ENCODE results near the gene KDM7A. TPM values are rescaled to one million over a fixed set of nuclear protein-coding genes. Genes with fewer than 3 reads are reported as not detected.

KDM7A gene
- total RNA-seq, 1 donor from 2014 or later = 65.1 TPM

DNA sequence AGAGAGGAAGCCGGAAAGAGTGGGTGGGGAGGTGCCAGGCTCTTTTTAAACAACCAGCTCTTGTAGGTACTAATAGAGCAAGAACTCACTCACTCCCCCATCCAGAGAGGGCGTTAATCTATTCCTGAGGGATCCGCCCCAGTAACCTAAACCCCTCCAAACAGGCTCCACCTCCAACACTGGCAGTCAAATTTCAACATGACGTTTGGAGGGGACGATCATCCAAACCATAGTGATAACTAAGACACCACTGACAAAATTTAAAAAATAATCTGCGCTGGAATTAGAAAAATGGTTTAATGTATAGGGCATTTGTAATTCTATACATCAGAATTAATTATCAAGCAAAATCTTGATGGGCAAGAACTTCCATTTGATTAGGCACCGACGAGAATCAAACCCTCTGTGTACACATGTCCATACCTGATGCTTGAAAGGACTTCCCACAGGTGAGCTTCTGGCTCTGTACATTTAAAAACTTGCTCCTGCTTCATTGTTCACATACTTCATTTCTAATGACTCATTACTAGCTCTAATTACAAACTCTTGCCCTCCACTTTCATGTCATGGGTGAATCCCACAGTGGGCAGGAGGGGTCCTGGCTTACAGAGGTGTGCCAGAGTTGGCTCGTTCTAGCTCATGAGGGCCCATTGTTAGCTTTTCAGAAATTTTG, 20.6 kb upstream of the KDM7A start:
- no peak for TF ChIP-seq CTCF (IDR thresholded peaks at IDR 0.05)

GRCh38 chr7:140196361-140197217, 19.8 kb upstream of the KDM7A start:
- peaks cover 0 to 9% of the 10 kb centered on the region in 2 donors for H3K4me1 ChIP-seq

More for the DNA sequence above, 20.6 kb upstream of the KDM7A start:
- intact Hi-C loops (cut with DNase I) = loop anchor here (5.0 kb wide), 1 partner anchor 120 kb away; no protein-coding TSS in a partner anchor
- no peak overlapping the region for H3K27ac ChIP-seq
- H3K4me3 ChIP-seq = no peak overlapping the region
- H3K4me1 ChIP-seq = peaks cover 0 to 9% of the 10 kb centered on the region in 2 donors
- DNase-seq (ENCODE audit: low spot score in 2 of 2) = no peak
- no peaks in the 10 kb centered on the region for H3K36me3 ChIP-seq
- H3K9me3 ChIP-seq = no peaks in the 10 kb centered on the region
- H3K27me3 ChIP-seq = no peaks in the 10 kb centered on the region

GRCh38 chr7:140195859-140196258, 19.1 kb upstream of the KDM7A start:
- H3K4me1 ChIP-seq = peaks cover 0 to 9% of the 10 kb centered on the region in 2 donors
- no peaks in the 10 kb centered on the region for H3K9me3 ChIP-seq
- TF ChIP-seq CTCF (IDR thresholded peaks at IDR 0.05) = no peak
- intact Hi-C loops (cut with DNase I) = loop anchor here (5.0 kb wide), 1 partner anchor 121 kb away; no protein-coding TSS in a partner anchor
- H3K36me3 ChIP-seq = no peaks in the 10 kb centered on the region
- H3K27me3 ChIP-seq = no peaks in the 10 kb centered on the region
- no peak overlapping the region for H3K4me3 ChIP-seq
- DNase-seq (ENCODE audit: low spot score in 2 of 2) = no peak
- no peak overlapping the region for H3K27ac ChIP-seq

More at GRCh38 chr7:140196361-140197217, 19.8 kb upstream of the KDM7A start:
- no peak overlapping the region for H3K4me3 ChIP-seq
- intact Hi-C loops (cut with DNase I) = loop anchor here (5.0 kb wide), 1 partner anchor 121 kb away; no protein-coding TSS in a partner anchor
- H3K27ac ChIP-seq = no peak overlapping the region
- no peak for TF ChIP-seq CTCF (IDR thresholded peaks at IDR 0.05)
- DNase-seq (ENCODE audit: low spot score in 2 of 2) = peak; percentile 14 to 73
- H3K27me3 ChIP-seq = no peaks in the 10 kb centered on the region
- H3K36me3 ChIP-seq = no peaks in the 10 kb centered on the region
- H3K9me3 ChIP-seq = no peaks in the 10 kb centered on the region

- Histone ChIP-seq H3K9me3 (no peaks in the 10 kb centered on the region), H3K27ac (no peak overlapping the region), H3K27me3 (no peaks in the 10 kb centered on the region), H3K4me3 (no peak overlapping the region), H3K4me1 (no peaks in the 10 kb centered on the region), H3K36me3 (no peaks in the 10 kb centered on the region)
- no peak for TF ChIP-seq CTCF (IDR thresholded peaks at IDR 0.05)
- intact Hi-C loops (cut with DNase I) = no loop called here
- no peak for DNase-seq (ENCODE audit: low spot score in 2 of 2)
Observed at GRCh38 chr7:140192620-140193019, 15.8 kb upstream of the KDM7A start.

DNA sequence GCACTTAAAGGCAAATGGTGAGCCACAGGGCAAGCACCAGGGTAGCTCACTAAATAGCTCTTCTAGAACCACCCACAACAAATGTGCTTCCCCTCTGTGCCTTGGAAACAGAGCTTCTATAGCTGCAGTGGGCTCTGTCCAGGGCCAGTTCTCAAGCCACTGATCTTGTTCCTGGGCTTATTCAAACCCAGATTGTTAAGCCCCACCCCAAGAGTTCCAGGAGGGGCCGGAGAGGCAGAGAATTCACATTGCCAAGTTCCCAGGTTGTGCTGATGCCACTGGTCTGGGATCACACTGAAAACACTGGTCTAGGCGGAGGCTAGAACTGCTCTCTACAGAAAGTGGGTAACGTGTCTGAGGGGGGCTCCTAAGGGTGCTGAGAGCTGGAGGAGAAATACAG, 15.4 kb upstream of the KDM7A start:
- Histone ChIP-seq H3K9me3 (no peaks in the 10 kb centered on the region), H3K4me1 (no peaks in the 10 kb centered on the region), H3K4me3 (no peak overlapping the region), H3K36me3 (no peaks in the 10 kb centered on the region), H3K27me3 (no peaks in the 10 kb centered on the region), H3K27ac (no peak overlapping the region)
- intact Hi-C loops (cut with DNase I) = no loop called here
- no peak for TF ChIP-seq CTCF (IDR thresholded peaks at IDR 0.05)
- no peak for DNase-seq (ENCODE audit: low spot score in 2 of 2)

Data from ascending aorta (tissue), 2 donors.